Tongue (tissue), 2 donors: ENCODE data around the gene CLASP2. TPM values are rescaled to one million over a fixed set of nuclear protein-coding genes. Genes with fewer than 3 reads are reported as not detected.
"Not testable (repeated sequence)": the region's sequence is repeated elsewhere in the genome, so short reads cannot be mapped to it uniquely, and the experiment has no call there.

ENCODE experiments used
- DNase-seq: peaks from one replicate; pipeline ENCODE4 v3.0.0-alpha.2; 2015
- total RNA-seq: library from RNA; depleted of rRNA; stranded (reverse); fragments of >200 nt; gene quantifications from one replicate; pipeline ENCODE4 v1.2.3, GENCODE V29; 2014

CLASP2 gene
- total RNA-seq: 158 TPM

DNA sequence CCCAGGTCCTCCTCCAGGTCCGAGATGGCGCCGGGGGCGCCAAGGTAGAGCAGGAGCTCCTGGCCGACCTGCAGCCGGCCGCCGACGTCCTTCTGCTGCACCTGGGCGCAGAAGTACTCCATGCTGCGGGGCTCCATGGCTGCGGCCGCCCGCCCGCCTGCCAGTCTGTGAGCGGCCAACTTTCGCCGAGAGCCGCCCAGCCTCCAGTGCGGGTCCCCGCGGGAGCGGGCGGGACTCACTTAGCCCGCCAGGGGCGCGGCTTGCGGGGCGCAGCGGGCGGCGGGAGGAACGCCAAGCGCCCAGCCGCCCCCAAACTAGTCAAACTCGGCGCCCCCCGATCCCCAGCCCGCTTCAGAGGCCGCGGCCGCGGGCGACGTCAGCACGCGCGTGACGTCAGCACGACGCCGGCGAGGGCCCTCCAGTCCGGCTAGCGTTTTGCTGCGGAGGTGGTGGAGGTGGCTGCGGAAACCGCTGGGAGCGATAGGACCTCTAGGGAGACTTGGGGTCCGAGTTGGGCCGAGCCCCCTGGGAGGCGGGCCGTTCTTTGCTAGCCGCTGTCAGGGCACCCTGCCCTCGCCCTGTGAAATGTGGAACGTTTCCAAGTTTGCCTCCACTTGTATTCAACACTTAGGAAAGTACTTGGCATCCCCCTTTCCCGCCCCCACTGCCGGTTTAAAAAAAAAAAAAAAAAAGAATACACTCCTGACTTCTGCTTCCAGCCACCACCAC is at the start of gene CLASP2:
Gene CLASP2 (minus strand): TSS at position 389 of the 729 bp plus-strand sequence. CDS start 252 bp downstream, at position 137.
- DNase-seq: peak; percentile 95

GRCh38 chr3:33758864-33759263 is 40.8 kb upstream of the CLASP2 start:
- no peak for DNase-seq

DNA sequence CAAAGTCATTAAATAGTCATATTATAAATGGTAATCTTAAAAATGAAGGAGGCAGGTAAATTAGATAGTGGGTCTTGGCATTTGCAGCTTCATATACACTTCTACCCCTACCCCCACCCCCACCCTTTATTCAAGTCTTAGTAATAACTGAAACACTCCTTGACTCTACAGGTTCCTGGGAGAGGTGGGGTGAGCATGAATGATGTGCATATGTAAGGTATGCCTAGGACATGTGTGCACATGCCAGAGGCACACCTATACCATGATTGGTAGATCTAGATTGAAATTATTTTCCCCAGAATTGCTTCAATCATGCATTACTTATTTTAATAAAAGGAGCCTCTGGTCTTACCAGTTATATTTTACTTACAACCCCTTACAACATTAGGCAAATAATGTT is 40.2 kb upstream of the CLASP2 start:
- no peak for DNase-seq

DNA sequence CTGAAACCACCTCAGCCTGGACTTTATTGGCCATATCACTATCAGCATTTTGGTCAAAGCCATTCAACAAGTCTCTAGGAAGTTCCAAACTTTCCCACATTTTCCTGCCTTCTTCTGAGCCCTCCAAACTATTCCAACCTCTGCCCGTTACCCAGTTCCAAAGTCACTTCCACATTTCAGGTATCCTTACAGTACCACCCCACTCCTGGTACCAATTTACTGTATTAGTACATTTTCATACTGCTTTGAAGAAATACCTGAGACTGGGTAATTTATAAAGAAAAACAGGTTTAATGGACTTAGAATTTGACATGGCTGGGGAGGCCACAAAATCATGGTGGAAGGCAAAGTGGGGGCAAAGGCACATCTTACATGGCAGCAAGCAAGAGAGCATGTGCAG is 36.3 kb upstream of the CLASP2 start:
- not testable (repeated sequence) for DNase-seq

GRCh38 chr3:33751336-33751735 is 33.3 kb upstream of the CLASP2 start:
- no peak for DNase-seq

DNA sequence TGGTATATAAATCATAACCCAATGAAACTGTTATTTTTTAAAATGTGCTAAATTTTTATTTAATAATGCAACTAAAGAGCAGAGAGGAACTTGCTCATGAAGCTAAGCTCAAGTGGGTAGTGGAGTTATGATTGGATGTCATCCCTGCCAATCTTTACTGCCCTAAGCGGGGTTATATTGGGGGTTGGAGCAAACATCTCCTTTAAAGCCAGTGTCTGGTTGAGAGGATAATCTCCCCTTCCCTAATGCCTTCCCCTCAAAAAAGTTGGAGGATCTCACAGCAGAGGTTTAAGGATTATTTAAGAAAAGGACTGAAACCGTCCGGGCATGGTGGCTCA is 32.1 kb upstream of the CLASP2 start:
- no peak for DNase-seq

DNA sequence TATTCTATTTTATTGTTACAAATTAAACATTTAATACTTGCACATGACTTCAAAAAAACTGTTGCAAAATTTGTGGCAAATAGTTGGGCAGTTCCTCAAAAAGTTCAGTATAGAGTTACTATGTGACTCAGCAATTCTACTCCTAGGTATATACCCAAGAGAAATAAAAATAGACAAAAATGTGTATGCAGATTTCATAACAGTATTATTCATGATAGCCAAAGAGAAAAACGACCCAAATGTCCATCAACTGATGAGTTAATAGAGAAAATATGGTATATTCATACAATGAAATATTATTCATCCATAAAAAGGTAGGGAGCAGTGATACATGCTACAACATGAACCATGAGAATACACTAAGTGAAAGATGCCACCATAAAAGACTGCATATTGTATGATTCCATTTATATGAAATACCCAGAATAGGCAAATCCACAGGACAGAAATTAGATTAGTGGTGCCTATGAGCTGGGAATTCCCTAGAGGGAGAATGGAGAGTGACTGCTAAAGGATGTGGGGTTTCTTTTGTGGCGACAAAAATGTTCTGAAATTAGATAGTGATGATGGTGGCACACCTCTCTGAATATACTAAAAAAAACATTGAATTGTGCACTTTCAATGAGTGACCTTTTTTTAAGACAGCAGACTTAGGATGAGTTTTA is 31.6 kb upstream of the CLASP2 start:
- no peak for DNase-seq

DNA sequence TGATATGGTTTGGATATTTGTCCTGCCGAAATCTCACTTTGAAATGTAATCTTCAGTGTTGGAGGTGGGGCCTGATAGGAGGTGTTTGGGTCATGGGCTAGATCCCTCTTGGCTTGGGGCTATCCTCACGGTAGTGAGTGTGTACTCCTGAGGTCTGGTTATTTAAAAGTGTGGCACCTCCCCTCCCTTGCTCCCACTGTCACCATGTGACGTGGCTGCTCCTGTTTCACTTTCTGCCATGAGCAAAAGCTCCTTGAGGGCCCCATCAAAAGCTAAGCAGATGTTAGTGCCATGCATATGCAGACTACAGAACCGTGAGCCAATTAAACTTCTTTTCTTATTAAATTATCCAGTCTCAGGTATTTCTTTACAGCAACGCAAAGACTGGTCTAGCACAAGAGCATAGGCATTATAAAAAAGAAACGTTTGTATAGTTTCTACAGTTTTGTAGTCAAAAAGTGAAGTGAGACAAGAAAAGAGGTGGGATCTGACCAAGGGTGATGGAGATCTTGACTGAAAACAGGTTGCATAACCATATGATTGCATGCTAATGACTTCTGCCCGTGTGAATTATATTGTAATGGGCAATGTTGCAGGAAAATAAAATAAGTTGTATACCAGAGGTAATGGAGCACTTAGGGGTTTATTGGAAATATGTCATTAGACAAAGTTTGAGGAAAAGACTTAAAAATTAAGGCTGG is 28.5 kb upstream of the CLASP2 start:
- no peak for DNase-seq

GRCh38 chr3:33737146-33737545 is 19.1 kb upstream of the CLASP2 start:
- no peak for DNase-seq

- no peak for DNase-seq
Measured at GRCh38 chr3:33732394-33732793, 14.3 kb upstream of the CLASP2 start.

GRCh38 chr3:33729993-33730392 is 11.9 kb upstream of the CLASP2 start:
- DNase-seq: no peak

GRCh38 chr3:33724256-33724655 is 6.2 kb upstream of the CLASP2 start:
- no peak for DNase-seq

GRCh38 chr3:33722626-33723370 is 4.7 kb upstream of the CLASP2 start:
- no peak for DNase-seq

DNA sequence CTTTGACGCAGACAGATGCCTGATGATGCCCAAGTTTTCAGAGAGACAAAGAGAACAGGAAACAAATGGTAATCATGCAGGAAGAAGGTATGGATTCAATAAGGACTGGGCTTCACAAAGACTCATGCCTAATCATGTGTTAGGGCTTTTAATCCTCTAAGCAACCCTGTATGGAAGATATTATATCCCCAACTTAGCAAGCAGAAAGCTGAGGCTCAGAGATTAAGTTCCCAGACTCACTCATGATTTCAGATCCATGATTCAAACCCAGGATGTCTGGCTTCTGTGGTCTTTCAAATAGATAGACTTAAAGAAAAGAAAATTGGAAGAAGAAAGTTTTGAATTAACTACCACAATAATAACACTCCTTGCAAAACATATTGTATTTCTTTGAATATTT is 4.1 kb upstream of the CLASP2 start:
- no peak for DNase-seq

- DNase-seq: no peak
Measured at GRCh38 chr3:33718595-33718907, 497 bp upstream of the CLASP2 start.

GRCh38 chr3:33717616-33717865 is 513 bp downstream of the CLASP2 start:
- peak; percentile 79 for DNase-seq

GRCh38 chr3:33716227-33716626 is 1.8 kb downstream of the CLASP2 start:
- peak; percentile 2 for DNase-seq

GRCh38 chr3:33711100-33711499 is 7.0 kb downstream of the CLASP2 start:
- DNase-seq: no peak

DNA sequence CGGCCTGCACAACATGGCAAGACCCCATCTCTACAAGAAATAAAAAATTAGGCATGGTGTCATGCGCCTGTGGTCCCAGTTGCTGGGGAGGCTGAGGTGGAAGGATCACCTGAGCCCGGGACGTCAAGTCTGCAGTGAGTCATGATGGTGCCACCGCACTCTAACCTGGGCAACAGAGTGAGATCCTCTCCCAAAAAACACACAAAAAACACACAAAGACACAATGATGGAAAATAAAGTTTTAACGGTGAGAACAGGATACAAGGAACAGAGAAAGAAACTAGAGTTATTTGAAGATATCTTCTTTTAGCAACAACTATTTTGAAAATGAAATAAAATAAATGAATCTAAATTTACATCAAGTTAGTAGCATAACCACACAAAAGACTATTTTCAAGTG is 12.0 kb downstream of the CLASP2 start:
- no peak for DNase-seq

- no peak for DNase-seq
Measured at GRCh38 chr3:33704891-33705290, 13.2 kb downstream of the CLASP2 start.

GRCh38 chr3:33699275-33699674 is 18.8 kb downstream of the CLASP2 start:
- no peak for DNase-seq

- no peak for DNase-seq
Measured at GRCh38 chr3:33694944-33695343, 23.1 kb downstream of the CLASP2 start.

DNA sequence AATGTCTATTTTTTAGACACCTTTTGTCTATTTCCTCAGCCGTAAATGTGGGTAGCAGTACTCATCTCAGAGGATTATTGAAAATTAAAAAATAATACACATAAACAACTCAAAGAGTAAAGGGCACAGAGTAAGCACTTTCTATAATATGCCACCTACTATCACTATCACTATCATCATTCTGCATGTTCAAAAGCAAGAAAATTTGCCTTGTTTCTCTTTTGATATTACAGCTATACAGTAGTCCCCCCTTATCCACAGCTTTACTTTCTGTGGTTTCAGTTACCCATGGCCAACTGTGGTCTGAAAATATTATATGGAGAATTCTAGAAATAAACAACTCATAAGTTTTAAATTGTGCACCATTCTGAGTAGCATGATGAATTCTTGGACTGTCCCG is 27.7 kb downstream of the CLASP2 start:
- no peak for DNase-seq
